Measurements from ENCODE around the gene ANK3.

- TF ChIP-seq GATA2 (IDR thresholded peaks at IDR 0.05; ENCODE audit: low read depth, low read length) (no peak), GATA3 (IDR thresholded peaks at IDR 0.05; ENCODE audit: low read depth, low read length) (no peak)
These were observed 4.3 kb downstream of the ANK3 start for GRCh38 chr10:60385399-60385738.
